Measurements from ENCODE around the gene HNF1A.

The HNF1A gene

GRCh38 chr12:120988658-120989057, 10.3 kb downstream of the HNF1A start:
- DNase-seq (ENCODE audit: low read depth): no peak

- no peak for DNase-seq (ENCODE audit: low read depth)
These were observed 11.3 kb downstream of the HNF1A start for GRCh38 chr12:120989687-120990086.

- DNase-seq (ENCODE audit: low read depth): no peak
These were observed 12.2 kb downstream of the HNF1A start for GRCh38 chr12:120990487-120991055.

GRCh38 chr12:120991965-120992364, 13.6 kb downstream of the HNF1A start:
- no peak for DNase-seq (ENCODE audit: low read depth)

GRCh38 chr12:120992989-120993388, 14.6 kb downstream of the HNF1A start:
- DNase-seq (ENCODE audit: low read depth): no peak

GRCh38 chr12:120993496-120993895, 15.2 kb downstream of the HNF1A start:
- DNase-seq (ENCODE audit: low read depth): no peak

GRCh38 chr12:120994059-120994458, 15.7 kb downstream of the HNF1A start:
- DNase-seq (ENCODE audit: low read depth): no peak

GRCh38 chr12:120994589-120995337, 16.4 kb downstream of the HNF1A start:
- no peak for DNase-seq (ENCODE audit: low read depth)

- DNase-seq (ENCODE audit: low read depth): no peak
These were observed 17.9 kb downstream of the HNF1A start for GRCh38 chr12:120996133-120996746.

- DNase-seq (ENCODE audit: low read depth): no peak
These were observed 19.1 kb downstream of the HNF1A start for GRCh38 chr12:120997448-120997847.

- DNase-seq (ENCODE audit: low read depth): no peak
These were observed 20.1 kb downstream of the HNF1A start for GRCh38 chr12:120998435-120998834.

GRCh38 chr12:120999191-121000120, 21.1 kb downstream of the HNF1A start:
- DNase-seq (ENCODE audit: low read depth): no peak

GRCh38 chr12:121000530-121000929, 22.2 kb downstream of the HNF1A start:
- DNase-seq (ENCODE audit: low read depth): no peak

- no peak for DNase-seq (ENCODE audit: low read depth)
These were observed 22.7 kb downstream of the HNF1A start for GRCh38 chr12:121001060-121001459.

GRCh38 chr12:121001841-121002483, 23.6 kb downstream of the HNF1A start:
- no peak for DNase-seq (ENCODE audit: low read depth)

- DNase-seq (ENCODE audit: low read depth): no peak
These were observed 25.3 kb downstream of the HNF1A start for GRCh38 chr12:121003650-121004049.

GRCh38 chr12:121004253-121004815, 26.0 kb downstream of the HNF1A start:
- DNase-seq (ENCODE audit: low read depth): no peak

GRCh38 chr12:121005346-121005815, 27.0 kb downstream of the HNF1A start:
- DNase-seq (ENCODE audit: low read depth): peak; percentile 9

- DNase-seq (ENCODE audit: low read depth): no peak
These were observed 30.2 kb downstream of the HNF1A start for GRCh38 chr12:121008347-121009098.

GRCh38 chr12:121009741-121010140, 31.4 kb downstream of the HNF1A start:
- DNase-seq (ENCODE audit: low read depth): no peak

GRCh38 chr12:121010860-121011259, 32.5 kb downstream of the HNF1A start:
- DNase-seq (ENCODE audit: low read depth): no peak

All from activated gamma-delta T cell treated with anti-CD3 and anti-CD28 coated beads, Interleukin-2, amount 50 U/mL, for 16 hours (primary cell).